ENCODE results near the gene CCDC159.
"Not testable (repeated sequence)": the region's sequence is repeated elsewhere in the genome, so short reads cannot be mapped to it uniquely, and the experiment has no call there.

Gene CCDC159

DNA sequence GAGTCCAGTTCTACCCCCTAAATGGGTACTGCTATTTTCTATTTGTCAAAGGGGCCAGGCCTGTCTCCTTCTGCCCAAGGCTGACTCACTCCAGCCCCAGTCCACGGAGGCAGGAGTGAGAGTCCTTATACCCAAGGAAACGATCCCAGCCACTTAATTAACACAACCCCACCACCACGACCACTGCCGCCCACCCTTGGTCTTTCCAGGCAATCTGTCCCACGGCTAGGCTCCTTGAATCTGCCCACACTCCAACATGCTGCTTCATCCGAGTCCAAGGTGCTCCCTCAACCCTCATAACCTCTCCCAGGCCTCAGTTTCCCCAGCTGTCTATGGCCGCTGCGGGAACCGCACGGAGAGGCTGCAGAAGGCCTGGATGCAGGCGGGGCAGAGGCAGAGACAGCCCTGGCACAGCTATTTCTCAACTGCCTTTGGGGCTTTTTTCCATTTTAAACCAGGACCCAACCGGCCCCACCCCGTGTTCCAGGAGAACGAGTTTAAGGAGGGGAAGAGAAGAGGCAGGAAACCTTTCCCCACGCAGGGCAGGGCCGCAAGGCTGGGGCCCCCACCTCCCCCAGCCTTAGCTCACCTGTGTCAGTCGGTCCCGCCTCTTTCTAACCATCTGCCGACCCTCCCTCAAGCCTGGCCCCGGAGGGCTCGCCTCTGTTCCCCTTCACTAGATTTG, 7.6 kb upstream of the CCDC159 start:
- no peak for DNase-seq

DNA sequence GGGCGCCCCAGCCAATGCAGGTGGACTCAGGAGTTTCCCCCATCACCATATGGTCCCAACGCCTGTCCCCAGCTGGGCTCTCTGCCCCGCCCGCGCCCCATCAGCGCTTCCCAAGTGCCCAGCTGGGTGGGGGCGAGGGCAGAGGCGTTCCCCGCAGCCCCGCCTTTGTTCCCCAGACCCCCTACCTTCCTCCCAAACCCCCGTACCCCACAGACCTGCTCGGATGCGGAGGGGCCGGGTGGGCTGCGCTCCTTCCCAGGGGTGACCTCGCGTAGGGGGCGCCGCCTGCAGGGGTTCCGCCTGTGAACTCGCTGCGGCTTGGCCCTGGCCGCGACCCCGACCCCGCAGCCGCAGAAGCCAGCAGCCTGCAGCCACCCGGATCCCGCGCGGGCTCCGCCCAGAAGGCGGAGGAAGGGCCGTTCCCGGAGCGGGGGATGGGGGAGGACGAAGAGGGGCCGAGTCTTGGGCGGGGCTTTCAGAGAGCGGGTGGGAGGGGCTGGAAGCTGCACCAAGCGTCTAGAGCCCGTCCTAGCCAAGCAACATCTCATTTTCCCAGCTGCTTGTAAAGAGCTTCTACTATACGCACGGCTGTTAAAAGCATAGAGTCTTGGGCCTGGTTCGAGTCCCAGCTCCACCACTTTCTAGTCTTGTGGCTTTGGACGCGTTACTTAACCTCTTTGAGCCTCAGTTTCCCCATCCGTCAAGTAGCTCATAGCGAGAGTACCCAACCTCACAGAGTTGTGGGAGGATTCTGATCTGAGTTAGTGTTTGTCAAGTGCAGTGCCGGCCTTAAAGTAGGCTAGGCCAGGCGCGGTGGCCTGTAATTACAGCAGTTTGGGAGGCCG, 6.8 kb upstream of the CCDC159 start, which contains the start of gene RAB3D:
RAB3D (minus strand) TSS at position 404 of the 845 bp plus-strand sequence. CDS start 2,258 bp downstream, outside the sequence.
- peak; percentile 86 for DNase-seq

GRCh38 chr19:11340099-11340467, 6.2 kb upstream of the CCDC159 start:
- not testable (repeated sequence) for DNase-seq

GRCh38 chr19:11342429-11342828, 3.9 kb upstream of the CCDC159 start:
- no peak for DNase-seq

DNA sequence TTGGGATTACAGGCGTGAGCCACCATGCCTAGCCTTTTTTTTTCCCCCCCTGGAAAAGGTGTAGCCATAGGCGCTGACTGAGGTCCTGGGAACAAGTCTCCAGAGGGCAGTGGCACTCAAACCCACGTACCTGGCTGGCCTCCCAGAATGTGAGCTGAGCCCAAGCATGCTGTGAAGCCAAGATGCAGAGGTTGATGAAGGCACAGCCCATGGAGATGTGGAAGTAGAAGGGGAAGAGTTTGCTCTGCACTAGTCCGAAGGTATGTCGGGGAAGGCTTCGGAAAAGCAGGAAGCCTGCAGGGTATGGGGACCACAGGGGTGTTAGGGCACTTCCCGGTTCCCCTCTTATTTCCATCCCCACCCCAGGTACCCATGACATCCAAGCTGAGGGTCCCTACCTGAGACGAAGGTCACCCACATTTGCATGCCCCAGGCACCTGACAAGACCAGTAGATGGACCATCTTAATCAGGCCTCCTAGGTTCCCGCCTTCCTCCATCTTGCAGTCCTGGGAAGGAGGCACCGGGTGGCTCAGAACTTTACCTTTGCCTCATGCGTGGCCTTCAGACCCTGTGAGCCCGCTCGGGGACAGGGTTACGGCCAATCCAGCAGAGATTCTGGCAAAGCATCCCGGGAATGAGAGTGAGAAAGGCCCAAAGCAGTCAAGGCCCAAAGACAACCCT, 1.1 kb upstream of the CCDC159 start:
- DNase-seq = no peak

DNA sequence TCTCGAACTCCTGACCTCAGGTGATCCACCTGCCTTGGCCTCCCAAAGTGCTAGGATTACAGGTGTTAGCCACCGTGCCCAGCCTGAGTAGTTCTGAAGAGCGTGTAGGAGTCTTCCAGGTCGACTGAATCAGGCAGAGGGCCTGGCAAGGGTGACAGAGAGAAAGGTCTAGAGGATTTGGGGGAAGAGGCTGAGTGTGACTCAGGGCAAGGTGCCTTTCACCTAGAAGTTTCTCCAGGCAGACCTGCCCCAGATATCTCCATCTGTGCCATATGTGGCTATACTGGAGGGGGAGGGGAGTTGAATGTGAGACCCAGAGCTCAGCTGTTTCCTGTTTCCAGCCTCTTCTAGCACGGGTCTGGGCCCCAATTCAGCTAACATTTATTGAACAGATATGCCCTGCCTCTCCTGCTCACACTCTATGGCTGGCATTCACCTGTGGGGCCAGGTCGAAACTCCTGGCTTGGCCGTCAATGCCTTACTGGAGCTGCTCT, 1.3 kb downstream of the CCDC159 start:
- DNase-seq = no peak

DNA sequence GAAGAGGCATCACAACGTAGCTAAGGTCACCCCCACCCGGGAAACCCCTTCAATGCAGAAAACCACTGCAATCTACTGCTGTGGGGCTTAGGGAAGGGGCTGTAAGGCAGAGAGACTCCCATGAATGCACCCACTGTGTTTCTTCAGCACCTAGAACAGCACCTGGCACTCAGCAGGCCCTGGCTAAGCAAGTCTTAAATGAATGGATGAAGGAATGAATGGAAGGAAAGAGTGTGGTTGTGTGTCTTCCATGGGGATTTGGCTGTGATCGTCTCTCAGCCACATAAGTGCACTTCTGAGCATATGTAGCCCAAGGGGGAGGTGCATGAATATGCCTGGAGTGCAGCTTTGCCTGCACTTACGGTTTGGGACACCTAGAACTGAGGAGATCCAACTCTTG, 2.9 kb downstream of the CCDC159 start:
- no peak for DNase-seq

DNA sequence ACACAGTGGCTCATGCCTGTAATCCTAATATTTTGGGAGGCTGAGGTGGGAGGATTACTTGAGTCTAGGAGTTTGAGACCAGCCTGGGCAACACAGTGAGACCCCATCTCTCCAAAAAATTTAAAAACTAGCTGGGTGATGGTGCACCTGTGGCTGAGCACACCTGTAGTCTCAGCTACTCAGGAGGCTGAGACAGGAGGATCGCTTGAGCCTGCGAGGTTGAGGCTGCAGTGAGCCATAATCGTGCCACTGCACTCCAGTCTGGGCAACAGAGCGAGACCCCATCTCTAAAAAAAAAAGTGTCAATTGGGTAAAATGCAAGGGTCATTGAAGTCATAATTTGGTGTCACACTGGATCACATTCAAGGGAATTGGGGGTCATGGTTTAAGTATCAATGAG, 7.8 kb downstream of the CCDC159 start:
- not testable (repeated sequence) for DNase-seq

GRCh38 chr19:11355160-11356073, 9.1 kb downstream of the CCDC159 start, which contains the start of gene PLPPR2:
PLPPR2 (plus strand) TSS chr19:11355432; CDS start chr19:11357674, 2,242 bp downstream.
- DNase-seq = peak; percentile 37

GRCh38 chr19:11356074-11356397, 9.7 kb downstream of the CCDC159 start:
- DNase-seq = no peak

DNA sequence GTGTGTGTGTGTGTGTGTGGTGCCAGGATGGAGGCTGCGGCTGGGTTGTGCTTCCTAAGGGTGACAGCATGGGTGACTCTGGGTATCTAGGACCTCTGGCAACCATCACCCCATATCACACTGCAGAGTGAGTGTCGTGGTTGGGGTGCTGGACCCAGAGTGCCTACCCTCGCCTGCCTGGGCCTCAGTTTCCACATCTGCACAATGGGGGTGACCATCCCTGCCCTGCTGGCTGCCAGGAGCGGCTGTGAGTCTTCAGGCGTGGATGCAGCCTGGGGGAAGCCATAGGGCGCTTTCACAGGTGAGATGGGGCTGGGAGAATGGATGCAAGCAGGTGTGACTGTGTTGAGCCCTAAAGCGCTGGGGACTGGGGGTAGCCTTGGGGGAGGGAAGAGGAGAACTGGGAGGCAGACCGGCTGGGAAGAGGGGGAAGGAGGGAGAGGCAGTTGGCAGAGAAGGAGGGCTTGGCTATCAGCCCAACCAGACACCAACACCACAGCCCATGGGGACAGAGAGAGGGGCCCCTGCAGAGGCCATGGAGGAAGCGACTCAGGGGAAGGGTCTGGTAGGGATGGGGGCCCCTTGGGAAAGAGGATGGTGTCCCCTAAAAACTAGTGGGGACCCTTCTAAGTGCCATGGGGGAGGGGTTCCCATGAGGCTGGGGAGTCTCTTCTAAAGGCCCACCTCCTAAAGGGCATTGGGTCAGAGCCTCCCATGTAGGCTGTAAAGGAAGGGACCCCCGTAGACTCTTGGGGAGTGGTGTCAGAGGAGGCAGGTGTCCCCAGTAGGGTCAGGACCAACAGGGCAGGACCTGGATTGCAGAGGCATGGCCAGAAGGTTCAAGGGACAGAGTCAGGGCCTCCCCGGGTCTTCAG, 10.6 kb downstream of the CCDC159 start:
- no peak for DNase-seq

DNA sequence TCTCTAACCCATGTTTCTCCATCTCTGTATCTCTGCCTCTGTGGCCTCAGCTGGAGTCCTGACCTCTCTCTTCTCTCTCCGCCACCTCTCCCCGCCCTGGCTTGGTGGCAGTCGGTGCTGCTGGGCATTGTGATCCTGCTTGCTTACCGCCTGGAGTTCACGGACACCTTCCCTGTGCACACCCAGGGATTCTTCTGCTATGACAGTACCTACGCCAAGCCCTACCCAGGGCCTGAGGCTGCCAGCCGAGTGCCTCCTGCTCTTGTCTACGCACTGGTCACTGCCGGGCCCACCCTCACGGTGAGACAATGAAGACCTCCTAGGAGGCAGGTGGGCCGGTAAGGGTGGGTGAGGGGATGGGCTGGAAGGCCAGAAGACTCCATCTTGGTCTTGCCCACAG, 13.1 kb downstream of the CCDC159 start:
- DNase-seq = no peak

GRCh38 chr19:11361037-11361770, 14.9 kb downstream of the CCDC159 start:
- DNase-seq = no peak

DNA sequence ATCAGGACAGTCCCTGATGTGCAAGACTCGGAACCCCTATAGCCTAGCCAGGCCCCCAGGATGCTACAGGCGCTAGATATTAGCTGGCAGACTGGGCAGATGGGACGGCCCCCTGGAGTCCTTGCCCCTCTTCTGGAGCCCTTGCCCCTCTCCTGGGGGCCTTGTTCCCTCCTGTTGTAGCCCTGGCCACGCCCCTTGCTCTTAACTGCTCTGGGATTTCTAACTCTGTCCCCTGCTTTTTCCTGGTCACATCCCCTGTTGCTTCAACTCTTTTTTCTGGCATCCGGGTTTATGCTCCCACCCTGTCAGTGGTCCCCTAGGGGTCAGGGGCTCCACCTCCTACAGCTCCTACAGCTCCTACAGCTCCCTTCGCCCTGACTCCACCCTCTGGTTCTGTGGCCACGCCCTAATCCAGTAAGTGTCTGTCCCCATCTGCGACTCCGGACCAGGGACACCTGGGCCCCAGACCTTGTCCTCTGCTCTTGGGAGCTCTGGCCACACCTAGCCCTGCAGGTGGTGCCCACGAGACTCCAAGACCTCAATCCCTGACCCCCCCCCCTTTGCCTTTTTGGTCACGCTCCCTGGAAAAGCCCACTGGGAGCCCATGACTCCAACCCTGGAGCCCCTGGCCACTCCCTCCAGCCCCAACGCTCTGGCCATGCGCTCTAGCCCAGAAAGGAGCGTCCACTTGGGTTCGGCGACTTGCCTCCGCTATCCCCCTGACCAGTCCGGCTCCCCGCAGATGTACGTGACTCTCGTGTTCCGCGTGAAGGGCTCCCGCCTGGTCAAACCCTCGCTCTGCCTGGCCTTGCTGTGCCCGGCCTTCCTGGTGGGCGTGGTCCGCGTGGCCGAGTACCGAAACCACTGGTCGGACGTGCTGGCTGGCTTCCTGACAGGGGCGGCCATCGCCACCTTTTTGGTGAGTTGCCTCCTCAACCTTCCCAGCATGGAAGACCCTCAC, 15.7 kb downstream of the CCDC159 start:
- no peak for DNase-seq

DNA sequence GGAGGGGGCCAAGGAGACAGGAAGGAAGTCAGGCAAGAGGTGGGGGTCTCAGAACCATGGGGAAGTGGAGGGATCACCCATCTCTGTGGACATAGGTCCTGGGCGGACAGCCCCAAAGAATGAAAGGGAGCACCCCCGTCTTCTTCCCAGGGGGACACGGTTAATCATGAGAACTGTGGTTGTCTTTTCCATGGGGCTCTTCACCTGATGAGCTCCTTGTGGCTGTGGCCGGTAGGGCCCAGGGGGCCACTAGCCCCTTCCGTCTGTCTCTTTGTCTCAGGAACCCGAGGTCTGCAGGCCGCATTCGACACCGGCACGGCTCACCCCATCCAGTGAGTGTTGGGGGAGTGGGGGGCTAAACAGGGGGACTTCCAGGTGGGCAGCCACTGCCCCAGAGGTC, 17.6 kb downstream of the CCDC159 start:
- DNase-seq = no peak

- no peak for DNase-seq
Observed at GRCh38 chr19:11364296-11364904, 18.1 kb downstream of the CCDC159 start.

DNA sequence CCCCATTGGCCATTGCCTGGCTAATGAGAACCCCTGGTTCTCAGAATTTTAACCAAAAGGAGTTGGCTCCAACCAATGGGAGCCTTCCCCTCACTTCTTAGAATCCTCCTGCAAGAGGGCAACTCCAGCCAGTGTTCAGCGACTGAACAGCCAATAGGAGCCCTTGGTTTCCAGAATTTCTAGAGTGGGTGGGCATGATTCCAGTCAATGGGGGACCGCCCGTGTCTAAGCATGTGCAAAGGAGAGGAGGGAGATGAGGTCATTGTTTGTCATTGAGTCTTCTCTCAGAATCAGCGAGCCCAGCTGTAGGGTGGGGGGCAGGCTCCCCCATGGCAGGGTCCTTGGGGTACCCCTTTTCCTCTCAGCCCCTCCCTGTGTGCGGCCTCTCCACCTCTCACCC, 18.6 kb downstream of the CCDC159 start:
- no peak for DNase-seq

DNA sequence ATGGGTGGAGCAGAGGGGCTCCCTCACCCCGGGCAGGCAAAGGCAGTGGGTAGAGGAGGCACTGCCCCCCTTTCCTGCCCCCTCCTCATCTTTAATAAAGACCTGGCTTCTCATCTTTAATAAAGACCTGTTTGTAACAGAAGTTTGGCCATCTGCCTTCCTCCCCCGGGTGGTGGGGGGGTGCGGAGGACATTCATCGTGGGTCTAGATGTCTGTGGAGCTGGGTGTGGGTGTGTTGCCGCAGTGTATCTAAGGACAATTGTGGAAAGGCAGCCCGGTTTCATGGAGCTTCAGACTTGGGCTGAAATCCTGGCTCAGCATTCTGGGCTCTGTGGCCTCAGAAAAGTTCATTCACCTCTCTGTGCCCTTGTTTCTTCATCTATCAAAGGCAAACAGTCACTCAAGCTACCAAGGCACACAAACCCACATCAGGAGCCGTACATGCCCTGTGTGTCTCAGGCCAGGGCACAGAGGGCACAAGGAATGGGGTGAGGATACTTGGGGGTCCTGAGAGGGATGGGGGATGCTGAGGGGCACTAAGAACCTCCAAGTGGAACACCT, 19.3 kb downstream of the CCDC159 start:
- no peak for DNase-seq

DNA sequence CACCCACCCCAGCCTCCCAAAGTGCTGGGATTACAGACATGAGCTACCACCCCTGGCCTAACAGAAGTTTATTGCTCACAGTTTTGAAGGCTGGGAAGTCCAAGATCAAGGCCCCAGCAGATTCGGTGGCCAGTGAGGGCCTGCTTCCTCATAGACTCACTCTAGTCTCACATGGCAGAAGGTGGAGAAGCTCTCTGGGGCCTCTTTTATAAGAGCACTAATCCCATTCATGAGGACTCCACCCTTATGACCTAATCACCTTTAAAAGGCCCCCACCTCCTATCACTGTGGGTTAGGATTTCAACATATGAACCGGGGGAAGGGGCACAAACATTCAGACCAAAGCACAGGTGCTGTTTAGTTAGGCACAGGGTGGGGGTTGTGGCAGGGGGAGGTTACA, 21.2 kb downstream of the CCDC159 start:
- no peak for DNase-seq
